HG02973 (cell line): ENCODE measurements around the gene PCNA.

Source experiments
- ATAC-seq: cut with Tn5 transposase; IDR thresholded peaks from one replicate; pipeline ENCODE4 v1.9.1; 2021; ENCODE audit warnings: moderate library complexity; ENCODE audit not compliant: unreplicated experiment

Gene PCNA

DNA sequence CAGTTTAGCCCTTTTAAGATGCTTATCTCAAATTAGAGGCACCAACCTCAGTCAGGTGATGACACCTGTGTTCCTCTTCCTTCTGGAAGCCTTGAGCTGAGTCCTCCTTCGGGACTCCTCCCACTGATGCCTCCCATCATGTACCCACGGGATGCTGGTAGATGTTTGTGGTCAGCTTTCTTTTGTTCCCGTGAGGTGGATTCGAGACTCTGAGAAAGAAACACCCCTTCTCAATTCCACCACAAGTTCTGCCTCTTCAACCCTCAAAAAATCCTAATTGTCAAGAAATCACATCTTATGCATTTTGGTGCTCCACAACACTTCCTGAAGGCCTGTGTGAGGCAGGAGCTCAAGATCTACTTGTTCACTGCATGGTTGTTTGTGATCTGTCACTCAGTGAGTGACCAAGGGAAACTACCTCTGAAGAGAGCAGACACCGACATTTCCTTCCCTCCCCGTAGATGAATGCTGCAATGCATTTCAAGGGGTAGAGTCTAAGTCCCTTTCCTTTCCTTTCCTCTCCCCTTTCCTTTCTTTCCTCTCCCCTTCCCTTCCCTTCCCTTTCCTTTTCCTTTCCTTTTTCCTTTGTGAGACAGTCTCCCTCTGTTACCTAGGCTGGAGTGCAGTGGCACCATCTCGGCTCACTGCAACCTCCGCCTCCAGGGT is 50.5 kb downstream of the PCNA start:
- no peak for ATAC-seq

DNA sequence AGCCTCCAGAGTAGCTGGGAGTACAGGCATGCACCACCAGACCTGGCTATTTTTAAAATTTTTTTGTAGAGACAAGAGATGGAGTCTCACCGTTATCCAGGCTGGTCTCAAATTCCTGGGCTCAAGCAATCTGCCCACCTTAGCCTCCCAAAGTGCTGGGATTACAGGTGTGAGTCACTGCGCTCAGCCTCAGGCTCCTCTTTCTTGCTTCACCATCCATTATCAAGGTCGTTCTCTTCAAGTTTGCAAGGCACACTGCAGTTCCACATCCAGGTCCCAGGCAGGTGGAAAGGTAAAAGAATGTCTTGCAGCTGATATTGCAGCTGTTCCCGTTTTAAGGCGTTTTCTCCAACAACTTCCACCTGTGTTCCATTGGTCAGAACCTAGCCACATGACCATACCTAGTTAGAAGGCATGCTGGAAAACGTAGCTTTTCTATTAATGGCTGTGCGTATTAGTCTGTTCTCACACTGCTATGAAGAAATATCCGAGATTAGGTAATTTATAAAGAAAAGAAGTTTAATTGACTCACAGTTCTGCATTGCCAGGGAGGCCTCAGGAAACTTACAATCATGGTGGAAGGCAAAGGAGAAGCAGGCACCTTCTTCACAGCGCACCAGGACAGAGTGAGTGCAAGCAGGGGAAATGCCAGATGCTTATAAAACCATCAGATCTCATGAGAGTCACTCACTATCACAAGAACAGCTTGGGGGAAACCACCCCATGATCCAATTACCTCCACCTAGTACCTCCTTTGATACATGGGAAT is 51.7 kb downstream of the PCNA start:
- no peak for ATAC-seq

DNA sequence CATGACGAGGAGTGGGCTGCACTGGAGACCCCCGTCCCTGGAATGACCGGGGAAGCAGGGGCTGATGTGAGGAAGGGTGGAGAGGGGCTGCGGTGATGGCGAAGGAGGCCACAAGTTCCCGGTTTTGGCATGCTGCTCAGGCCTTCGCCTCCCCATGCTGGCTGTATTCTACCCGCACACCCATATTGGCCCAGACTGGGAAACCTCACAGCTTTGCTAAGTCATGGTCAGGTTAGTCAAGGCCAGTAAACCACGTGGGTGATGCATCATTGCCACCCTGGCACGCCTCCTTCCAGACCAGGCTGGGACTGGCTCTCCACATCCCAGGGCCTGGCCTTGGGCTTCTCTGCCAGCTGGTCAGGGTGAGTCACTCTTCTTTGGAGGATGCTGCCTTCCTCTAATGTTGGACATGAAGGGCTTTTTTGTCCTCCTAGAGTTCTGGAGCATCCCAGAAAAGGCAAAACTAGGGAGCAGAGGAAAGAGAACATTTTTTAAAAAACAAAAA is 53.8 kb downstream of the PCNA start:
- ATAC-seq, result no peak

DNA sequence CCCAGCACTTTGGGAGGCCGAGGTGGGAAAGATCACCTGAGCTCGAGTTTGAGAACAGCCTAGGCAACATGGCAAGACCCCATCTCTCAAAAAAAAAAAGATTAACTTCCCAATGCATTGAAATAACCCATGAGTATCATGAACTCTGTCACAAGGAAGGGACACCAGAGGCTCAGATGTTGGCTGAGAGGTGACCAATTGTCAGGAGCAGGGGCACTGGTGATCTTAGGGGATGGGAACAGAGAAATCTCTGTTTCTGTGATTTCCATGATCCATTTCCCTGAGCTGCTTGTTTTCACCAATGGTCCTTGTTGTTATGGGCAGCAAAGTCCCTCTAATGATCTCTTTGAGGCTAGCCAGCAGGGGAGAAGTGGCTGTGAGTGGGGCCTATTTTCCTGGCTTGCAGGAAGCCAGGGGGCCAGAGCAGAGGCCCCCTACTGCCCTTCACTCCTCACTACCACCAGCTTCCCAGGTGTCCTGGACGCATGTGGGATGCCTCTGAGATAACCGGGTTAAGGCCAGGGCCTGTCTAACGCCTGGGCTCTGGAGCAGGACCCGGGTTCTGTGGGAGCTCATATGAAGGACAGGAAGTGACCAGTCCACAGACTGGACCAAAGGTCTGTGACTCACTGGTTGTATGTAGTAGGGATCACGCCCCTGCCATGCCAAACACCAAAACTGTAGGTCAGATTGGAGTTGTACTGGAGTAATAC is 54.4 kb downstream of the PCNA start:
- no peak for ATAC-seq
